NCI-H526 treated with DMSO at 0.1 percent for 48 hours (cell line): Measurements from ENCODE around the gene RECQL5.
A peak's percentile ranks its signal among the peaks of the same experiment; 100 is the strongest.

Experiments used
- DNase-seq: peaks from one replicate; lab custom pipeline; 2025; lab: John Stamatoyannopoulos, UW

The RECQL5 gene

DNA sequence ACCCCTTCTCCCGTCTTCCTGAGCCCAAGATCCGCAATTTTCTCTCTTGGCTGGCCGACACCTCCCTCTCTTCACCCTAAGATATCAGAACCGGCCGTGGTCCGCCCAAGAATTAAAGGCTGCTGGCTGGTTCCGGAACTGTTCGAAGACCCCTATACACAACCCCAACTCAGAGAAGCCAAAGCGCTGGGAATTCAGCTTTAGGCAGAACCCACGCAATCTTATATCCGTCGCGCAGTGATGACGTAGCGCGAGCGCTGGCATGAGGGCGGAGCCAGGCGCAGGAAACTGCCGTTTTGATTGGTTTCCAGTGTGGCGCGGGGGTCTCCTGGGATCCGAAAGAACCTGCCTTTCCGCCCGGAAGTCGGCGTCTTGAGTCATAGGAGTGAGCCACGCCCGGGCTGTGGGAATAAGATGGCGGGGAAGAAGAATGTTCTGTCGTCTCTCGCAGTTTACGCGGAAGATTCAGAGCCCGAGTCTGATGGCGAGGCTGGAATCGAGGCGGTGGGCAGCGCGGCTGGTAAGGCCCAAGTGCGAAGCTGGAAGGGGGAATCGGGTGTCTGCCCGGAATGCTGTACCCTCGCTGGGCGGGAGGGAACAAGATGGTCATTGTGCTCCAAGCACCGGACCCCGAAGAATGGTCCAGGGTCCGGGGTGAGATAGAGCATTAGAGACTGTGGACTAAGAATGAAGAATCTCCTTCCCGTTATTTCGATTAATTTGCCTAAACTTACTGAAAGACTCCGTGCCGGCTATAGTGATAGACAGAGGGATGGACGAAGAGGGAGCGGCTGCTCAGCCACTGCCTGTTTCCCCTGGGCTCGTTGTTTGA, at the start of gene RECQL5, which contains the start of gene SAP30BP:
Gene RECQL5, minus strand, starts transcription at position 196 of the 832 bp plus-strand sequence. CDS start 597 bp downstream, outside the sequence.
Gene SAP30BP, plus strand, starts transcription at position 380 of the 832 bp plus-strand sequence. Its CDS starts 35 bp downstream, at position 415.
- DNase-seq: peak; percentile 96

DNA sequence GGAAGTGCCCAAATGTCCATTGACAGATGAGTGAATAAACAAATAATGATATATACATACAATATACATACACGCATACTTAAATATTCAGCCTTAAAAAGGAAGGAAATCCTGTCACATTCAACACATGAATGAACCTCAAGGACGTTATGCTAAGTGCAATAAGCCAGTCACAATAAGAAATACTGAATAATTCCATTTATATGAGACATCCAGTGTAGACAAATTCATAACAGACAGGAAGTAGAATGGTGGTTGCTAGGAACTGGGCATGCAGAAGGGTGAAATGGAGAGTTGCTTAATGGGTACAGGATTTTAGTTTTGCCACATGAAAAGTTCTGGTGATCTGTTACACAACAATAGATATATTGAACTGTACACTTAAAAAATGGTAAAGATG, 45.5 kb upstream of the RECQL5 start:
- DNase-seq: no peak

DNA sequence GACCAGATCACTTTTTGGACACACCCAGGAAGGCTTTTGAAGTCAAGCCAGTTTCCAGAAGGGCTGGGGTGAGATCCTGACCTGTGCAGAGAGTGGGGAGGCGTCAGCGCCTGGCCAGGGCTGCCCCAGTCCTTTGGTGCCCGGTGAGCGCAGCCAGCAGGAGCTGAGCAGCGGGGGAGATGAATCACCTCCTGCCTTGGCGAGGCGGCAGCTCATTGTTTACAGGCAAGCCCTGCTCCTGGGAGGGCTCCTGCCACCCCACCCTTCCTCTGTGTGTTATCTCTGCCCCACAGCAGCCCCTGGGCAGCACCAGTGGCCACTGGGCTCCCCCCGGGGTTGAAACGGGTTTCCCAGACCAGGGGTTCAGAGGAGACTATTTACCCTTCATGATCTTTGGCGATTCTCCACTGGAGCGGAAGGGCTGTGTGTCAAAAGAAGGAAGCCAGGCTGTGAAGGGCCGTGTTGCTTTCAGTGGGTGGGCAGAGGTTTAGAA, 40.2 kb upstream of the RECQL5 start:
- DNase-seq: no peak

DNA sequence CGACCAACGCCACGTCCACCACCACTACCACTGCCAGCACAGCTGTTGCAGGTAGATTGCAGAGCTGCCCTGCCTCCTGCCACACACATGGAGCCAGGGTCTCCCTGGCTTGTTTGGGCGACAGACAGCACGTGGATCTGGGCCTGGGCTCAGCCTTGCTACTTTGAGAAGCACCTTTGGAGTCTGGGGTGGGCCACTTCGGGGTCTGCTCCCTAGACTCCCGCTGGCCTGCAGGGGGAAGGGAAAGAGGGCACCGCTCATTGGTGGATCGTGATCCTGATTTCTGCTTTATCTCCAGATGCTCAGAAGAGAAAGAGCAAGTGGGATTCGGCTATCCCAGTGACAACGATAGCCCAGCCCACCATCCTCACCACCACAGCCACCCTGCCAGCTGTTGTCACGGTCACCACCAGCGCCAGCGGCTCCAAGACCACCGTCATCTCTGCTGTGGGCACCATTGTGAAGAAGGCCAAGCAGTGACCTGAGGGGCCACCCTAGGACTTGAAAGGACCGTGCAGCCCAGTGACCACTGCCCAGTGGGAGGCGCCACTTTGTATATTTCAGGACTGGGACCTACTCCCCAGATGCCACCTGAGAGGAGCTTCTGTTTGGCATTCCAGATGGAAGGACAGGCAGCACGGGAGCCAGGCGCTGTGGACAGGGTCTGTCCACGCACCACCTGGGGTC, 39.2 kb upstream of the RECQL5 start:
- no peak for DNase-seq

DNA sequence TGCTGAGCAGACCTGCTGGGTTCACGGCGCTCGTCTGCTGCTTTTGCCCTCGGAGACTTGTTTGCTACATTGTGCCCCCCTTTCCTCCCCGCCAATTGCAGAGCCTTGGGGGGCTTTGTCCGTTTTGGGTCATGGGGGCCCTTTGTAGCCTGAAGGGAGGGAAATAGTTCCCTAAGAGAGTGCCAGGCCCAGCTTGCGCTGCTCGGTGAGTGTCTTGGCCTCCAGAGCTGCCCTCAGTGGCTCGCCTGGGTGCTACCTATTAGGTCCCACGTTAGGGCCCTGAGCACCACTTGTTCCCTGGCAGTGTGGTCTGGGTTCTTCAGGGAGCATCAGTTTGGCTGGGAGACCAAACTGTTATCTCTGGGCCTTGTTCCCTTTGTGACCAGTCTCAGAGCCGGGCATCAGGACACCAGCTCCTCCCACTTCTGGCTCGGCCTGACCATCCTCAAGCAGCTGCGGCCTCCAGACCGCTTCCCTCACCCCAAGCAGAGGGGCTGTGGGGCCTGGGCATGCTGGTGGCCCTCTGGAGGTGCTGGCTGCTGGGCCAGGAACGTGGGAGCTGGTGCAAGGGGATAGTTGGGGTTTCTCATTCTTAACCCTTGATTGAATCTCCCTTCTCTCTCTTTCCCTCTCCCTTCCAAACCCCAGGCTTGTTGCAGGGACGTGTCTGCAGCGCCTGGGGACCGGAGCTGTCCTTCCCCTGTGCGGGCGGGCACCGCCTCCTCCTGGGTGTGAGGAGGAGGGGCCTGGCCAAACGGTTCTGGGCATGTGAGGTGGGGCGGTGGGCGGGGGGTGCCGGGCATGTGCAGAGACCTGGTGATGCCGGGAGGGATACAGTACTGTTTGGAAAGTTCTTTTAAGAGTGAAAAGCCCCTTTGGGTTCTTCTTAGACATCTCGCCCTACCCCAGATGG, 38.3 kb upstream of the RECQL5 start:
- no peak for DNase-seq

DNA sequence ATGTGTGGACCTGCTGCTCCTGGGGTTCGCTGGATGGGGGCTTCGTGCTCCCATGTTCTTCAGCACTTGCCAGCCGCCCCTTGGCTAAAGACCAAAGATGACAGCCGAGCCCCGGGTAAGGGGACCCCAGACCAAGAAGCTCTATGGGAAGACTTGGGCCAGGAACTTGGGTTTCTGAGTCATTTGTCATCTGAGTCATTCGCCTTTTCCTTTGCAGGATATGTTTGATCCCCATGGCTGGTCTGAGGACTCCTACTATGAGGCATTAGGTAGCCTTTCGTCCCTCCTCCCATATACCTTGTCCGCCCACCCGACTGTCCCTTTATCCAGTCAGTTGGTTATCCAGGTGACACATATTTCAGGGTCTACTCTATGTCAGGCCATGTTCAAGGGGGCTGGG, 36.6 kb upstream of the RECQL5 start:
- no peak for DNase-seq

DNA sequence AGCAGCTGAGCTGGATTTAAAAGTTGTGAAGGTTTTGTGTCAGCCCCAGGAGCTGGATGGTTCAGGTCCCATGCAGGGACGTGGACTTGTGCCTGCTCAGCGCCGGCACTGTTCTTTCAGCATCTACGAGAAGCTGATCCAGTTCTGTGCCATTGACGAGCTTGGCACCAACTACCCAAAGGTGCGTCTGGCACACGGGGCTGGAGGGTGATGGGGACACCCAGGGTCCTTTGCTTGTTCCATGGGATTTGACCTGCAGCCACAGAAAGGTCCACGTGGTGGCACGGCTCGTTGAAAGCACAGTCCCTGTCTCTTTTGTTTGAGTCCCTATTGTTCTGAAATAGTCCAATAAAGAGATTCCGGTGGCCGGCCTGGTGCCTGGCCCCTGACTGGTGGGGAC, 36.2 kb upstream of the RECQL5 start:
- no peak for DNase-seq

DNA sequence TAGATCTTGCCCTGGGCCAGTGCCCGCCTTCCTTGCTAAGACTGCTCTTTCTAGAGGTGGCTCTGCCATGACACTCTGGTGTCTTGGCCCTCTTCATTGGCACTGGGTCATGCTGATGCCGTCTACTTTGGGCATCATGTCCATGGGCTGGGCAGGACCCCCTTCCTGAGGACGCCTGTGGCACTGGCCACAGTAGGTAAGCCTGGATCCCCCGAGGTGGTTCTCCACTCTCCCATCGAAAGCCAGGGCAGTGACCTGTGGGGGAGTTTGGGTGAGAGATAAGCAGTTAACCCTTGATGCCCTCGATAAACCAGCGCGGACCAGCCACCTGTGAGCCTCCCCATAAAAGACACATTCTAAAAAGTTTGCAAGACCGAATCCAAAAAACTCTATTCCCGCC, 34.3 kb upstream of the RECQL5 start:
- no peak for DNase-seq

DNA sequence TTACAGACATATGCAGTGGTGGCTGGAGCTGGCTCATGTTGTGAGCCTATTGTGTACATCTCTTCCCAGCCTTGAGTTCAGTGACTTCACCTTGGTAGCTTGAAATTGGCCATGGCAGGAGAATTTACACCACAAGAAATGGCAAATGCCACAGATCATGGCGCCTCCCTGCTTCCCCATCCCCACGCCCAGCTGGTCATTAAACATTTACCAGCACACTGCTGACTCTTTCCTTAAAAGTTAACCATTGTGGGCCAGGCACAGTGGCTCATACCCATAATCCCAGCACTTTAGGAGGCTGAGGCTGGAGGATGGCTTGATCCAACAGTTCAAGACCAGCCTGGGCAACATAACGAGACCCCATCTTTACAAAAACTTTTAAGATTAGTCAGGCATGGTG, 31.7 kb upstream of the RECQL5 start:
- DNase-seq: no peak

DNA sequence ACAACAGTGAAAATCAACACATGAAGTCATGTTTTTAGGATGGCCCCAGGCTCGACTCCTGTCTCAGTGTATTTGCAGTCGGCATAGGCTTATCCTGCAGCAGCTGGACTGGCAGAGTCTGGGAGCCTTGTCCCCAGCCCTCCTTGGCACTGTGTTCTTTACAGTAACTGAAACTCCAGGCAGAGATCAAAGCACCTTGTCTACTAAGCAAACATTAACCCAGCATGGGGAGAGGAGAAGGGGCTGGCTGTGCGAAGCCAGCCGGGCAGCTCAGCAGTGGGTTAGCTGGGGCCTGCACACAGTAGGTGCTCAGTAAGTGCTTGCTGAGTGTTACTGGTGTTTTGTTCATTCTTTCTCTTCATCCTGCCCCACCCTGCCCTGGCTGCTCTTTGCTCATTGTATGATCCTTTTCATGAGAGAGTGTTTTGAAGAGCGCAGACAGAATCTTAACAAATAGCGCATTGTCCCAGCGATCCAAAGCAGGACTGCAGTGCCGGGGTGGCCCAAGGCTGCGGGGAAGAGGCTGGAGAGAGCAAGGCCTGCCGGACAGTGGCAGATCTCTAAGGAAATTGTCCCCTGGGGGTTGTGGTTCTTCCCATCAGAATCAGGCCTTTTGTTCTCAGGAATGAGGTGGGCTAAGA, 30.8 kb upstream of the RECQL5 start:
- DNase-seq: no peak

DNA sequence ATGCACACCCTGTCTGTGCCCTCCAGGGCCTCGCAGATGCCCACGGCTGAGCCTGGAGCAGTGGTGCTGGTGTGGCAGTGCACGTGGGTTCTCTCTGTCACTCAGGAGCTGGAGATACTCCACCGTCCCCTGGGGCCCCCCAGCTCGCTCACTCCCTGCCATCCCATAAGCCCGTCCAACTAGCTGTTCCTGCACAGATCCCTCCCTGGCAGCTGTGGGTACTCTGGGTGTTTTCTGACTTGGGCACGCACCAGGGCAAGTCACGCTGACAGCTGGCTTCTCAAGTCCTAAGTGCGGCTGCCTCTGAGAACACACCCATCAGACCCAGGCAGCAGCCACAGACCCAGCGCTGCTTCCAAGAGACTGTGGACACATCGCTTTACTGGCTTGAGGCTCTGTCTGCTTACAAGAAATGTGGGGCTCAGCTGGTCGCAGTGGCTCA, 28.9 kb upstream of the RECQL5 start:
- no peak for DNase-seq

DNA sequence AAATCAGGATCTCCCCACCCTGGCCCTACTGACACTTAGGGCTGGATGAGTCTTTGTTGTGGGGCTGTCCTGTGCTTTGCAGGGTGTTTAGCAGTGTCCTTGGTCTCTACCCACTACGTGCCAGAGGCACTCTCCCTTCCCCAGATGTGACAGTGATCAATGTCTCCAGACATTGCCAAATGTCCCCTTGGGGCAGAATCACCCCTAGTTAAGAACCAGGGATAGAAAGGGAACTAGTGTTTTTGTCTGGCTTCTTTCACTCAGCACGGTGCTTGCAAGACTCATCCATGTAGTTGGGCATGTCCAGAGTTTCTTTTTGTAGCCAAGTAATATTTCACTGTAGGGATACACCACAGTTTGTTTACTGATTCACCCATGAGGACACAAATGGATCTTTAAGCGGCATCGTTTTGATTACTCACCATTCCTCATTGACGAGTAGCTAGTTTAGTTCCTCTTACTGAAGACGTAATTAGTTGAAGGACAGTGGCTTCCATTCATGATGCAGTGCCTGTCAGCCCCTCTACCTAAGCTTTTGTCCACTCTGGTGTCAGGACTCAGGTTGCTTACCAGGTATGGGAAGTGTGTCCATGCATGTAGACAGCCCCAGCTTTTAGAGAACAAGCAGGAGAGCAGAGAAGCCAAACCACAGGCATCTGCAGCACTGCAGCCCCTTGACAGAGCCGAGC, 28.3 kb upstream of the RECQL5 start:
- DNase-seq: no peak

DNA sequence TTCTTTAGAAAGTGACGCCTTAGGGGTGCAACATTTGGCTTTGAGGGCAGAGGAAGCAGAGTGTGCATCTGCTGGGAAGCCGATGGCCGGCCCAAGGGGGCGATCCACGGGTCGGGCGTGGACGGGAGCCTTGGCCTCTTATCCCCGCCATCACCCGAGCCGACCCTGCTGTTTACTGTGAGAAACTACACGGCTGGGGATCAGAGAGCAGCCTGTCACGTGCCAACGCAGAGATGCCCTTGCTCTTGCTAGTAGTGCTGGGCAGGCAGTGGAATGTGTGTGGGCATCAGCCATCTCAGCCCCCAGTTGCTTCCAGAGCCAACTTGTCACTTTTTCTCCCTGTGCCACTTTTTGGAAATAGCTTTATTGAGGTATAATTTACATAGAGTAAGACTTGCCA, 27.6 kb upstream of the RECQL5 start:
- no peak for DNase-seq

DNA sequence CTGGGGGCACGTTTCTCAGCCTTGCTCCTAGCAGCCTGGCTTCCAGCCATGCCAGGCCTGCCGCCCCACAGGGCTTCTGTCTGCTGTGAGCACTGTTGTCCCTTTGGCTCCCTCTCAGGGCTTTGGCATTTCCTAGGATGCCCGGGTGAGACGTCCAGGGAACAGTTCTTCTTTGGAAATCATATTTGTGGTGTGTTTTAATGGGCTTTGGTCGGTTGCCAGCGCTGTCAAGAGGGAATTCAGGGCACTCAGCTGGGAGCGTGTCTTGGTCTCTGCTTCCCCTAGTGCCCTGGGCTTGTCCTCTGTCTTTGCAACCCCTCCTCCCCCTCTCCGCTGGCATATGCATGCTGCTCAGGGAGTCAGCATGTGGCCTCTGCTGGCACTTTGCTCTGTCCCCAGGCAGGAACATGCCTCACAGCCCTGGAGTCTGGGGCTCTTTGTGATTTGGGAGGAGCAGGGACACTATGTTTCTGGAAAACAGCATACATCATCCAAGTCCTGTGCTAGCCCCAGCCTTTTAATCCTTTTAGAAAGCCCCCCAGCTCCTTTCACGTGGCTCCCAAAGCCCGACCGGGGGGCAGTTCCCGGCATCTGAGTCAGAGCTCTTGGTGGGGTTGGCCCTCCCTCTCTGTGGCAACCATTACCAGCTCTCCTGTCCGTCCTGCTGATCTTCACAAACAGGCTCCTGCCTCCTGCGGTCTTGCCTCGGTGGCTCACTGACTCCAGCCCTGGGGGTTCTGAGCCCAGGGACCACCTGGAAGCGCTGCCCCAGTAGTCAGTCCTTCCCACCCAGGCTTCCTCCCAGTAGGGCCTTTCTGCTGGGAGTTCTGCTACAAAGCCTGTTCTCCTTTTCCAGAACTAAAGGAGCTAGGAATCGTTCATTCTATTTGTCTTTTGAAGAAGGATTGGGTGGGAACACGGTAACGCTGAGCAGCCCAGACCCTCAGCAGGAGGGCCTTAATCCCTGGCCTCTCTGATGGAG, 26.8 kb upstream of the RECQL5 start:
- DNase-seq: no peak

DNA sequence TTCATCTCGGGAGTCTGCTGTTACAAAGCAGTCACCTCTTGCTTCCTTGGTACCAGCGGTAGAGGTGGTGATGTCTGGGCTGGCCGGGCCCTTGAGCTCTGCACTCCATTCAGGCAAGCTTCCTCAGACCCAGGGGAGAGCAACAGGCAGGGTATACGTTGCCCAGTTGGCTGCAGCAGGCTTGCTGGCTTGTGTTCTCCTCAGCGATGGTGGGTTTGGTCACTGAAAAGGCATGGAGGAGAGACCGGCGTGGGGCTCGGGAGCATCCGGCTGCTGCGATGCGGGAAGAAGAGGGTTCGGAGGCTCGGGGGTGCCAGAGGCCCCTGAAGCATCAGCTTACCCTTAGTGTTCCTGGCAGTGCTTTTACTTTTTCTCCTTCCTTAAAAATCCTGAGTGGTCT, 26.0 kb upstream of the RECQL5 start:
- no peak for DNase-seq

DNA sequence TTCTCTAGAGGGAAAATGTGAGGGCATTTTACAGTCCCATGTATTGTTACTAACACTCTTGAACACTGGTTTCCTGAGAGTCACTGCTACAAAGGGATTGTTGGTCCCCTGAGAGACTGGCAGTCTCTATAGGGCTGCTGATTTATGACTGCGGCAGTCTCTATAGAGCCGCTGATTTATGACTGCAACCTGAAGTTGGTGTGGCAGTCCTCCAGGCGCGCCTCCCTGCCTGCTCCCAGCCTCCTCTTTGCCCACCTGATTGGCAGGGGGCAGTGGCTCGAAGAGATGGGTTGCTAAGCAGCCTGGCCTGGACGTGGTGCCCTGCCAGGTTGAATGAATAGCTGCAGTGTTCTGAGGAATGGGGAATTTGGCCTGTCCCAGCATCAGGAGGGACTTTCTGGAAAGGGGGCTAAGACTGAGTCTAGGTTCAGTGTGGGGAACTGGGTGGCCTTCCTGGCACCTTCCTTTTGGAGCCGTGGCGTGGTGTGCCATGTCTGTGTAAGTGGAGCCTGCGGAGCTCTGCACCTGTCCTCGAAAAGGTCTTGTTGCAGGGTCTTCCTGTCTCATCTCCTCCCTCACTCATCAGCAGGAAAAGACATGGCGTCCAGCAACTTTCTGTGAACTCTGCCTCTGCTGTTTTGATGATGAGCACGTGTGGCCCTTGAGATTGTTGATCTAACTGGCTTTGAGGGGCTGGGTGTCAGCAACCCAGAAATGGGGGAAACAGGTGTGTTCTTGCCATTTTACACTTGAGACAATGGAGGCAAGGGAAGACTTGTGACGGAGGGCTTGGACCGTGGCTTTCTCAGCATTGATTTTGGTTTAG, 25.1 kb upstream of the RECQL5 start:
- DNase-seq: no peak

DNA sequence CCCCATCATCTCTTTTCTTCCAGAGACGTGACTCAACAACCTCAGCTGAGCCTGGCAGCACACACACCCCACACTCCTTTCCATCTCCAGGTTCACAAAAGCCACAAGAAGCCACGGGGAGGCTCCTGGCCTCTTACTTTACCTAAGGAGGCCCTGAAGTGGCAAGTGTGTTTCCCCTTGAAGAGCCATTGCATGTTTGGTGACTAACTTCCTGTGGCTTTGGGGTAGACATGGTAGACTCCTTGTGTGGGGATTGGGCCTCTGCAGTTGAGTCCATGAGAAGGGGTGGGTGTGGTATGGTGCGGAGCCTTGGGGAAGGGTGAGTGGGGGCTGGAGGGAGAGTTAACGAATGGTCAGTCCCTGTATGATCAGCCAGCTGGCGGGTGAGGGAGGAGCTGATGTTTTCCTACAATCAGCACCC, 24.4 kb upstream of the RECQL5 start:
- no peak for DNase-seq

DNA sequence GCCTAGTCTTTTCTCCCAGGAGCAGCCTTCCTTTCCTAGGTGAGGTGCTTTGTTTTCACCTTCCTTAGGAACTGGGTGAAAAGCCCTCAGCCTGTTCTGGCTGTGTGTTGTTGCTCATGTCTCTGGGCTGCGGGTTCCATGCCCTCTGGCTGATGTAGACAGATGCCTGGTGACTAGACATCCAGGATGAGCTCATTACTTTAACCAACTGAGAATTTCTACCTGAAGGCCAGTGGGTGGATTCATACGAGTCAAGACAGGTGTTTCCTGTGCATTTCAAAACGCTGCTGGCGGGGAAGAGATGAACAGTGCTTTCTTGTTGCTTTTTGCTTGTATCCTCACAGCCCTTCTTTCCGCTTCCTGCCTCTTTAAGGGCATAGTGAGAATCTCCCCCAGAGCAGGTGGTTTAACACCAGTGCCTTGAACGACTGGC, 22.5 kb upstream of the RECQL5 start:
- no peak for DNase-seq
